Renal pelvis (tissue), 12 donors: Measurements from ENCODE around the gene CACNG1. TPM values are rescaled to one million over a fixed set of nuclear protein-coding genes. Genes with fewer than 3 reads are reported as not detected.

Experiments used
- DNase-seq: peaks from one replicate; pipeline ENCODE4 v3.0.0-alpha.2; 2013
- long read RNA-seq, 16 experiments: transcript quantifications; one replicate each; lab custom pipeline, GENCODE V29; 2026
- polyA plus RNA-seq, 3 donors: library from polyadenylated mRNA; unstranded; fragments of 120-200 nt; gene quantifications; one replicate each; pipeline ENCODE4 v1.2.1, GENCODE V29; 2013; ENCODE audit not compliant: insufficient read length in 3 of 3

The CACNG1 gene
- polyA plus RNA-seq, result under 1 TPM in 1 of 3 donors, not detected in 2; 0.09 TPM
- long read RNA-seq, donor 1, result 0 reads
- long read RNA-seq, donor 2, partial matches to known transcripts, result 10 of 11 reads
- long read RNA-seq, donor 2, other reads (novel, unspliced or antisense), result 0 of 11 reads
- long read RNA-seq, donor 3, result 0 reads
- long read RNA-seq, donor 4, result 0 reads
- long read RNA-seq, donor 5, result 0 reads
- long read RNA-seq, donor 6, result 0 reads
- long read RNA-seq, donor 7, result 0 reads
- long read RNA-seq, donor 8, partial matches to known transcripts, result 10 of 10 reads
- long read RNA-seq, donor 8, other reads (novel, unspliced or antisense), result 0 of 10 reads
- long read RNA-seq, donor 9, result 0 reads
- long read RNA-seq, donor 10, result 0 reads
- long read RNA-seq, donor 11, result 0 reads
- long read RNA-seq, donor 12, result 0 reads
- long read RNA-seq, donor 13, result 0 reads
- long read RNA-seq, donor 14, result 0 reads
- long read RNA-seq, donor 15, result 0 reads
- long read RNA-seq, donor 16, partial matches to known transcripts, result 25 of 25 reads
- long read RNA-seq, donor 16, other reads (novel, unspliced or antisense), result 0 of 25 reads

- DNase-seq, result no peak
Measured at GRCh38 chr17:67044016-67044772, at the start of gene CACNG1. TSS of gene CACNG1 (plus strand) at chr17:67044554. CDS start at chr17:67044661, 107 bp downstream.

GRCh38 chr17:66994930-66995535, 49.3 kb upstream of the CACNG1 start:
- no peak for DNase-seq

GRCh38 chr17:66995944-66996343, 48.4 kb upstream of the CACNG1 start:
- no peak for DNase-seq

GRCh38 chr17:66996926-66997325, 47.4 kb upstream of the CACNG1 start:
- no peak for DNase-seq

- DNase-seq, result no peak
Measured at GRCh38 chr17:67003231-67003630, 41.1 kb upstream of the CACNG1 start.

GRCh38 chr17:67004181-67004580, 40.2 kb upstream of the CACNG1 start:
- no peak for DNase-seq

GRCh38 chr17:67007266-67007665, 37.1 kb upstream of the CACNG1 start:
- no peak for DNase-seq

GRCh38 chr17:67008101-67008500, 36.3 kb upstream of the CACNG1 start:
- no peak for DNase-seq

GRCh38 chr17:67011527-67012175, 32.7 kb upstream of the CACNG1 start:
- no peak for DNase-seq

- no peak for DNase-seq
Measured at GRCh38 chr17:67013891-67014290, 30.5 kb upstream of the CACNG1 start.

GRCh38 chr17:67015001-67015400, 29.4 kb upstream of the CACNG1 start:
- no peak for DNase-seq

GRCh38 chr17:67016039-67016762, 28.2 kb upstream of the CACNG1 start:
- DNase-seq, result no peak

GRCh38 chr17:67017910-67018309, 26.4 kb upstream of the CACNG1 start:
- DNase-seq, result no peak

GRCh38 chr17:67018471-67019434, 25.6 kb upstream of the CACNG1 start:
- no peak for DNase-seq

- DNase-seq, result no peak
Measured at GRCh38 chr17:67019809-67020208, 24.5 kb upstream of the CACNG1 start.

- DNase-seq, result no peak
Measured at GRCh38 chr17:67020293-67020766, 24.0 kb upstream of the CACNG1 start.

- DNase-seq, result no peak
Measured at GRCh38 chr17:67021196-67021595, 23.2 kb upstream of the CACNG1 start.

- DNase-seq, result no peak
Measured at GRCh38 chr17:67021743-67022450, 22.5 kb upstream of the CACNG1 start.

- no peak for DNase-seq
Measured at GRCh38 chr17:67022451-67022810, 21.9 kb upstream of the CACNG1 start.
